A673 (cell line): ENCODE results near the gene TPGS2. TPM values are rescaled to one million over a fixed set of nuclear protein-coding genes. Genes with fewer than 3 reads are reported as not detected.

Experiments used
- BruUV-seq: library from RNA; stranded (reverse); fragments of 400-500 nt; replicated peaks from 2 replicates; lab custom pipeline; 2021; lab: Mats Ljungman, UMichigan
- CTCF ChIA-PET: fragments of 300-600 bp; sonication (Branson Sonifier 250); formaldehyde crosslinking; loops from one replicate; lab custom pipeline; 2022; ENCODE audit warnings: antibody characterized with exemption; lab: Charles Lee
- POLR2A ChIA-PET: fragments of 300-600 bp; sonication (Branson Sonifier 250); formaldehyde crosslinking; loops from one replicate; lab custom pipeline; 2022; ENCODE audit warnings: antibody characterized with exemption; ENCODE audit not compliant: low non-redundant PET; lab: Charles Lee
- DNase-seq: peaks from one replicate; pipeline ENCODE4 v3.0.0-alpha.2; 2015; ENCODE audit warnings: low spot score
- H3K27ac ChIP-seq: fragments of 200-600 bp; sonication (generic); 2 replicates; pipeline ENCODE4 v1.5.1; 2016; ENCODE audit warnings: mixed run types, low read depth, mild to moderate bottlenecking, mixed read lengths, antibody characterized with exemption, low read length; ENCODE audit not compliant: poor library complexity, severe bottlenecking
- H3K27me3 ChIP-seq: fragments of 200-600 bp; sonication (generic); replicated peaks from 2 replicates; pipeline ENCODE4 v1.6.1; 2017; ENCODE audit warnings: mixed run types, low read depth, mild to moderate bottlenecking, mixed read lengths, antibody characterized with exemption, low read length; ENCODE audit not compliant: insufficient read depth, poor library complexity
- H3K36me3 ChIP-seq: fragments of 200-600 bp; sonication (generic); 2 replicates; pipeline ENCODE4 v1.6.1; 2016; ENCODE audit warnings: mixed run types, mild to moderate bottlenecking, mixed read lengths, antibody characterized with exemption, low read length; ENCODE audit not compliant: insufficient read depth, poor library complexity, severe bottlenecking
- H3K4me1 ChIP-seq: fragments of 200-600 bp; sonication (generic); 2 replicates; pipeline ENCODE4 v1.6.1; 2017; ENCODE audit warnings: mixed run types, mild to moderate bottlenecking, mixed read lengths, antibody characterized with exemption, low read length; ENCODE audit not compliant: insufficient read depth, poor library complexity, severe bottlenecking
- H3K4me3 ChIP-seq: fragments of 200-600 bp; sonication (generic); 2 replicates; pipeline ENCODE4 v1.5.1; 2016; ENCODE audit warnings: low read depth, mixed run types, mild to moderate bottlenecking, mixed read lengths, low read length; ENCODE audit not compliant: poor library complexity, severe bottlenecking
- H3K9me3 ChIP-seq: fragments of 200-600 bp; sonication (generic); 2 replicates; pipeline ENCODE4 v1.6.1; 2016; ENCODE audit warnings: mixed run types, low read depth, mild to moderate bottlenecking, mixed read lengths, antibody characterized with exemption, low read length; ENCODE audit not compliant: poor library complexity, severe bottlenecking
- EZH2 ChIP-seq: fragments of 200-600 bp; sonication (generic); IDR thresholded peaks from 2 replicates; pipeline ENCODE4 v1.6.1; 2017; ENCODE audit warnings: borderline replicate concordance, low read depth, mild to moderate bottlenecking, mixed read lengths, antibody characterized with exemption, low read length; ENCODE audit not compliant: poor library complexity, severe bottlenecking
- intact Hi-C: fragments of 100-400 bp; cut with micrococcal nuclease; formaldehyde crosslinking; loops from one replicate; pipeline ENCODE4 v1.10.0; 2022; ENCODE audit not compliant: unreplicated experiment
- total RNA-seq: library from RNA; stranded (reverse); gene quantifications from 2 replicates; pipeline ENCODE4 v1.2.3, GENCODE V29; 2021
- TF ChIP-seq, protein P1 (sequence below): fragments of 300-800, 200-600 bp; sonication (generic); conservative IDR thresholded peaks from 2 replicates; pipeline ENCODE4 v1.5.1; 2017; ENCODE audit warnings: low read depth, mild to moderate bottlenecking, antibody characterized with exemption, low read length, moderate library complexity, mixed read lengths

TPGS2 gene
- total RNA-seq, 1 experiment from 2014 or later = 106 TPM

DNA sequence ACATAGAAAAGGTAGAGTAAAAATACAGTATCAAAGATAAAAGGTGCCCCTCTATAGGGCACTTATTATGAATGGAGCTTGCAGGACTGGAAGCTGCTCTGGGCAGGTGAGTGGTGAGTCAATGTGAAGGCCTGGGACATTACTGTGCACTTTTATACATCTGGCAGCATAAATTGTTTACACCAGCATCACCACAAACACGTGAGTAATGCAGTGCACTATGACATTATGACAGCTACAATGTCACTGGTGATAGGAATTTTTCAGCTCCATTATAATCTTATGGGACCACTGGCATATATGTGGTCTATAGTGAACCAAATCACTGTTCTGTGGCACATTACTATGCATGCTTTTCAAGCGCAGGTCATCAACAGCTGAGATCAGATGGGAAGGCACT is 48.1 kb downstream of the TPGS2 start:
- ChIA-PET CTCF (no interaction called here), POLR2A (no interaction called here)

DNA sequence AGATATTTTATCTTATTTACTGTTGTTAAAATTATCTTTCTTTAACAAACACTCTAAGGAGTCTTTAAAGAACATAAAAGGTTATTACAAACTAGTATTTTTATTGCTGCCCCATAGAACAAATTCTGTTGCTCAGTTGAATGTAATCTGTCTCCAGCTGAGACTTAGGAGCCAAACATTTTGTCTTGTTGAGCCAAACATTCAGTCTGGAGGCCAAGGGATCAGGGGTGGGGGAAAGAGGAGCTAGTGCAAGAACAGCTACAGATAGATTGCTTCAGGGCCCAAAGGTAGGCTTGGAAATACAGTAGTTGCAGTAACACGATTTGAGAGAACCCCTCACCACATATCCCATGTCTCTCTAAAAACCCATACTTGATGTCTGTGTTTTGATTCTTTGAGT is 51.2 kb downstream of the TPGS2 start:
- ChIA-PET POLR2A (no interaction called here), CTCF (no interaction called here)
- no peak overlapping the region for H3K27ac ChIP-seq
- DNase-seq = no peak
- H3K4me1 ChIP-seq = no peaks in the 10 kb centered on the region
- intact Hi-C loops = no loop called here
- no peaks in the 10 kb centered on the region for H3K9me3 ChIP-seq
- no peak overlapping the region for H3K4me3 ChIP-seq
- H3K36me3 ChIP-seq = no peaks in the 10 kb centered on the region
- no peaks in the 10 kb centered on the region for H3K27me3 ChIP-seq
- TF ChIP-seq, protein P1, sequence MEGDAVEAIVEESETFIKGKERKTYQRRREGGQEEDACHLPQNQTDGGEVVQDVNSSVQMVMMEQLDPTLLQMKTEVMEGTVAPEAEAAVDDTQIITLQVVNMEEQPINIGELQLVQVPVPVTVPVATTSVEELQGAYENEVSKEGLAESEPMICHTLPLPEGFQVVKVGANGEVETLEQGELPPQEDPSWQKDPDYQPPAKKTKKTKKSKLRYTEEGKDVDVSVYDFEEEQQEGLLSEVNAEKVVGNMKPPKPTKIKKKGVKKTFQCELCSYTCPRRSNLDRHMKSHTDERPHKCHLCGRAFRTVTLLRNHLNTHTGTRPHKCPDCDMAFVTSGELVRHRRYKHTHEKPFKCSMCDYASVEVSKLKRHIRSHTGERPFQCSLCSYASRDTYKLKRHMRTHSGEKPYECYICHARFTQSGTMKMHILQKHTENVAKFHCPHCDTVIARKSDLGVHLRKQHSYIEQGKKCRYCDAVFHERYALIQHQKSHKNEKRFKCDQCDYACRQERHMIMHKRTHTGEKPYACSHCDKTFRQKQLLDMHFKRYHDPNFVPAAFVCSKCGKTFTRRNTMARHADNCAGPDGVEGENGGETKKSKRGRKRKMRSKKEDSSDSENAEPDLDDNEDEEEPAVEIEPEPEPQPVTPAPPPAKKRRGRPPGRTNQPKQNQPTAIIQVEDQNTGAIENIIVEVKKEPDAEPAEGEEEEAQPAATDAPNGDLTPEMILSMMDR = no peak
- TF ChIP-seq EZH2 = no peak
- BruUV-seq = no TSS peak

More for the DNA sequence above, 48.1 kb downstream of the TPGS2 start:
- no TSS peak for BruUV-seq
- no peaks in the 10 kb centered on the region for H3K36me3 ChIP-seq
- no peak overlapping the region for H3K27ac ChIP-seq
- H3K4me1 ChIP-seq = no peaks in the 10 kb centered on the region
- no peak overlapping the region for H3K4me3 ChIP-seq
- intact Hi-C loops = no loop called here
- TF ChIP-seq EZH2 = no peak
- TF ChIP-seq, protein P1 = no peak
- H3K9me3 ChIP-seq = no peaks in the 10 kb centered on the region
- no peak for DNase-seq
- no peaks in the 10 kb centered on the region for H3K27me3 ChIP-seq

DNA sequence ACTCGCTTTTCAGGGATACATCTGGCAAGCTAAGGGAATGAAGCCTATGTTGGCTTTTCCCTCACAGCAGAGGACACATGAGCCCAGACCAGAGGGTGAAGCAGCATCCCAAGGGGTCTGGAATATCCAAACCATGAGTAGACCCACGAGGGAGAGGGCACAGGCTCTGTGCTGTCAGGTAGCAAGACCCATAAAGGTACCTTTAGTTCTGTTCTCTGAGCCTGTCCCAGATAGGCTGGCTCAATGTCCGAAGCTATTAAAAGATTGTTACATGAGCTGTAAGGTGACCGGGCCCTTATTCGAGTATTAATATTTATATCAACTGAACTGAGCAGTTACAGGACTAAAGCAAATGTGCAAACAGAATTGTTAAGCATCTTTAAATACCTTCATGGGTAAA is 52.2 kb downstream of the TPGS2 start:
- no peak for DNase-seq
- Histone ChIP-seq H3K36me3 (no peaks in the 10 kb centered on the region), H3K27me3 (no peaks in the 10 kb centered on the region), H3K4me1 (no peaks in the 10 kb centered on the region), H3K27ac (no peak overlapping the region), H3K9me3 (no peaks in the 10 kb centered on the region), H3K4me3 (no peak overlapping the region)
- intact Hi-C loops = no loop called here
- ChIA-PET POLR2A (no interaction called here), CTCF (no interaction called here)
- TF ChIP-seq, protein P1 = no peak
- TF ChIP-seq EZH2 = no peak
- no TSS peak for BruUV-seq
